H9 (cell line): ENCODE data around the gene NEAT1. TPM values are rescaled to one million over a fixed set of nuclear protein-coding genes. Genes with fewer than 3 reads are reported as not detected.

Experiments
- DNase-seq: peaks from one replicate; pipeline ENCODE4 v3.0.0-alpha.2; 2017
- H2AFZ ChIP-seq: one replicate; pipeline ENCODE4 v1.6.1; 2013; ENCODE audit warnings: mild to moderate bottlenecking, low read length, control low read depth, moderate library complexity
- H2AK5ac ChIP-seq: 2 replicates; pipeline ENCODE4 v1.6.1; 2013; ENCODE audit warnings: low read length, control low read depth, mixed read lengths; ENCODE audit not compliant: insufficient read length
- H2BK120ac ChIP-seq: one replicate; pipeline ENCODE4 v1.6.1; 2013; ENCODE audit warnings: low read depth, mild to moderate bottlenecking, low read length, control low read depth, inconsistent platforms; ENCODE audit not compliant: poor library complexity, severe bottlenecking
- H2BK12ac ChIP-seq: 2 replicates; pipeline ENCODE4 v1.6.1; 2013; ENCODE audit warnings: low read length, control low read depth, mixed read lengths, low read depth; ENCODE audit not compliant: insufficient read length
- H2BK15ac ChIP-seq: 2 replicates; pipeline ENCODE4 v1.6.1; 2013; ENCODE audit warnings: low read depth, low read length, control low read depth
- H2BK20ac ChIP-seq: one replicate; pipeline ENCODE4 v1.6.1; 2013; ENCODE audit warnings: low read depth, mild to moderate bottlenecking, low read length, control low read depth, inconsistent platforms; ENCODE audit not compliant: poor library complexity, severe bottlenecking
- H2BK5ac ChIP-seq: 2 replicates; pipeline ENCODE4 v1.6.1; 2013; ENCODE audit warnings: low read length, control low read depth, mixed read lengths; ENCODE audit not compliant: insufficient read length
- H3K14ac ChIP-seq: 2 replicates; pipeline ENCODE4 v1.6.1; 2013; ENCODE audit warnings: low read length, control low read depth; ENCODE audit not compliant: insufficient read depth
- H3K18ac ChIP-seq: 2 replicates; pipeline ENCODE4 v1.6.1; 2013; ENCODE audit warnings: low read depth, mild to moderate bottlenecking, mixed read lengths, low read length, control low read depth; ENCODE audit not compliant: insufficient read length
- H3K23ac ChIP-seq: 2 replicates; pipeline ENCODE4 v1.6.1; 2013; ENCODE audit warnings: low read length, control low read depth, mixed read lengths, low read depth; ENCODE audit not compliant: insufficient read length
- H3K23me2 ChIP-seq: 2 replicates; pipeline ENCODE4 v1.6.1; 2013; ENCODE audit warnings: low read depth, mild to moderate bottlenecking, mixed read lengths, low read length, control low read depth; ENCODE audit not compliant: insufficient read length, poor library complexity, severe bottlenecking
- H3K27ac ChIP-seq: 2 replicates; pipeline ENCODE4 v1.5.1; 2013; ENCODE audit warnings: low read length, control low read depth, mixed read lengths, low read depth; ENCODE audit not compliant: insufficient read length
- H3K27me3 ChIP-seq: 2 replicates; pipeline ENCODE4 v1.6.1; 2013; ENCODE audit warnings: low read length, control low read depth, inconsistent platforms; ENCODE audit not compliant: insufficient read depth
- H3K4ac ChIP-seq: 2 replicates; pipeline ENCODE4 v1.6.1; 2013; ENCODE audit warnings: low read depth, mild to moderate bottlenecking, control low read depth, inconsistent platforms, low read length, moderate library complexity
- H3K4me1 ChIP-seq: 2 replicates; pipeline ENCODE4 v1.6.1; 2013; ENCODE audit warnings: low read length, control low read depth, inconsistent platforms; ENCODE audit not compliant: insufficient read depth
- H3K4me2 ChIP-seq: 2 replicates; pipeline ENCODE4 v1.6.1; 2013; ENCODE audit warnings: low read length, control low read depth, mixed read lengths; ENCODE audit not compliant: insufficient read length, insufficient read depth
- H3K56ac ChIP-seq: 2 replicates; pipeline ENCODE4 v1.6.1; 2013; ENCODE audit warnings: low read depth, mild to moderate bottlenecking, mixed read lengths, low read length, control low read depth; ENCODE audit not compliant: insufficient read length
- H3K79me1 ChIP-seq: 2 replicates; pipeline ENCODE4 v1.6.1; 2013; ENCODE audit warnings: low read depth, mild to moderate bottlenecking, moderate library complexity, low read length, control low read depth, inconsistent platforms; ENCODE audit not compliant: insufficient read depth, poor library complexity, severe bottlenecking
- H3K79me2 ChIP-seq: 2 replicates; pipeline ENCODE4 v1.6.1; 2013; ENCODE audit warnings: low read length, control low read depth, inconsistent platforms; ENCODE audit not compliant: insufficient read depth
- H3K9ac ChIP-seq: 2 replicates; pipeline ENCODE4 v1.6.1; 2013; ENCODE audit warnings: low read length, control low read depth, mixed read lengths; ENCODE audit not compliant: insufficient read length; ENCODE audit errors: extremely low read depth
- H3K9me3 ChIP-seq: one replicate; pipeline ENCODE4 v1.6.1; 2013; ENCODE audit warnings: low read depth, low read length, inconsistent platforms; ENCODE audit not compliant: control insufficient read depth
- H3T11ph ChIP-seq: one replicate; pipeline ENCODE4 v1.6.1; 2013; ENCODE audit warnings: mild to moderate bottlenecking, low read length, control low read depth, inconsistent platforms
- H4K20me1 ChIP-seq: one replicate; pipeline ENCODE4 v1.6.1; 2013; ENCODE audit not compliant: control insufficient read depth, insufficient read length, insufficient read depth
- H4K5ac ChIP-seq: 2 replicates; pipeline ENCODE4 v1.6.1; 2013; ENCODE audit warnings: low read depth, mild to moderate bottlenecking, mixed read lengths, low read length, control low read depth; ENCODE audit not compliant: insufficient read length
- H4K8ac ChIP-seq: replicated peaks from 2 replicates; pipeline ENCODE4 v1.6.1; 2013; ENCODE audit warnings: low read length, control low read depth, mixed read lengths, low read depth; ENCODE audit not compliant: insufficient read length
- H4K91ac ChIP-seq: 2 replicates; pipeline ENCODE4 v1.6.1; 2013; ENCODE audit warnings: low read depth, mild to moderate bottlenecking, moderate library complexity, mixed read lengths, low read length, control low read depth; ENCODE audit not compliant: insufficient read length
- H3K27ac Mint-ChIP-seq, 3 experiments: 2 replicates in 2 of 3; 3 replicates in 1 of 3; pipeline ENCODE4 v1.8.0; 2020 to 2021; ENCODE audit warnings: mixed read lengths in 3 of 3, mild to moderate bottlenecking in 1 of 3, moderate library complexity in 1 of 3
- H3K27me3 Mint-ChIP-seq: 2 replicates; pipeline ENCODE4 v1.8.0; 2021; ENCODE audit warnings: low read depth, mild to moderate bottlenecking, moderate library complexity, mixed read lengths
- H3K36me3 Mint-ChIP-seq, 3 experiments: 2 replicates in 2 of 3; 3 replicates in 1 of 3; pipeline ENCODE4 v1.8.0; 2020 to 2021; ENCODE audit warnings: low read depth in 3 of 3, mixed read lengths in 3 of 3; ENCODE audit not compliant: insufficient read depth in 1 of 3
- H3K4me1 Mint-ChIP-seq, 2 experiments: 2 replicates each; pipeline ENCODE4 v1.8.0; 2020; ENCODE audit warnings: mixed read lengths in 2 of 2
- H3K4me3 Mint-ChIP-seq, 2 experiments: 2 replicates in 1 of 2; 3 replicates in 1 of 2; pipeline ENCODE4 v1.8.0; 2020 to 2021; ENCODE audit warnings: mild to moderate bottlenecking in 2 of 2, mixed read lengths in 2 of 2, moderate library complexity in 1 of 2
- H3K9me3 Mint-ChIP-seq, 2 experiments: 2 replicates in 1 of 2; 3 replicates in 1 of 2; pipeline ENCODE4 v1.8.0; 2020; ENCODE audit warnings: mild to moderate bottlenecking in 2 of 2, mixed read lengths in 2 of 2, moderate library complexity in 1 of 2
- WGBS: extraction: QIAGEN DNeasy Blood & Tissue Kit; methylation state at CpG from one replicate; pipeline ENCODE4 v1.1.7; 2013; ENCODE audit warnings: missing lambda C conversion rate, low lambda C conversion rate, mixed read lengths; ENCODE audit not compliant: insufficient read length; ENCODE audit errors: extremely low coverage; 5-methylcytosine and 5-hydroxymethylcytosine counted together
- total RNA-seq: library from RNA; stranded (reverse); gene quantifications from 2 replicates; pipeline ENCODE4 v1.2.1, GENCODE V29; 2021
- TF ChIP-seq, protein P1 (sequence below): fragments of 200-600 bp; sonication (generic); conservative IDR thresholded peaks from 3 replicates; pipeline ENCODE4 v1.8.0; 2021; ENCODE audit warnings: antibody characterized with exemption, mild to moderate bottlenecking

The NEAT1 gene
- total RNA-seq, 1 experiment from 2014 or later: 12.7 TPM

DNA sequence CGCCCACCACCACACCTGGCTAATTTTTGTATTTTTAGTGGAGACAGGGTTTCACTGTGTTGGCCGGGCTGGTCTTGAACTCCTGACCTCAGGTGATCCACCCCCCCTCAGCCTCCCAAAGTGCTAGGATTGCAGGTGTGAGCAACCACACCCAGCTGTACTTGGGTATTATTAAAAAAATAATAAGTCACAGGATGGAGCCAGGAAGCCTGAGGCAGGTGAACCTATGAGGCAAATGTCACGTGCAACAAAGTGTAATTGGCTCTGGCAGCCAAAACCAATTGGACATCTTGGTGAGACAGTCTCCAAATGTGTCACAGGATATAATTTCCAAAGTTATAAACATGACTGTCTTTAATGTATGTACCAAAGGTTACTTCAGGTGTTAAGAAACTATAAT, 52.3 kb downstream of the NEAT1 start:
- H3K27ac Mint-ChIP-seq: no peak overlapping the region
- no peak overlapping the region for H3K4me3 Mint-ChIP-seq
- Histone ChIP-seq H2BK15ac (no peak overlapping the region), H3K9me3 (no peaks in the 10 kb centered on the region), H3K79me2 (no peaks in the 10 kb centered on the region), H3K23me2 (peaks cover 10% of the 10 kb centered on the region), H4K5ac (no peak overlapping the region), H3K4ac (no peak overlapping the region), H4K20me1 (no peaks in the 10 kb centered on the region), H2AFZ (no peak overlapping the region), H3K14ac (no peak overlapping the region), H3K79me1 (no peaks in the 10 kb centered on the region), H2BK20ac (no peak overlapping the region), H4K8ac (no peak overlapping the region), H3K18ac (no peak overlapping the region), H4K91ac (no peak overlapping the region), H2BK120ac (no peak overlapping the region), H2BK5ac (no peak overlapping the region), H3T11ph (no peak overlapping the region), H3K9ac (no peak overlapping the region), H3K4me1 (peaks cover 6% of the 10 kb centered on the region), H3K27me3 (no peaks in the 10 kb centered on the region), H3K27ac (no peak overlapping the region), H3K4me2 (no peak overlapping the region), H2BK12ac (no peak overlapping the region), H3K23ac (no peak overlapping the region), H3K56ac (no peak overlapping the region), H2AK5ac (no peak overlapping the region)
- no CpG with 5 or more reads among the region's 3 CpGs for WGBS
- TF ChIP-seq, protein P1, sequence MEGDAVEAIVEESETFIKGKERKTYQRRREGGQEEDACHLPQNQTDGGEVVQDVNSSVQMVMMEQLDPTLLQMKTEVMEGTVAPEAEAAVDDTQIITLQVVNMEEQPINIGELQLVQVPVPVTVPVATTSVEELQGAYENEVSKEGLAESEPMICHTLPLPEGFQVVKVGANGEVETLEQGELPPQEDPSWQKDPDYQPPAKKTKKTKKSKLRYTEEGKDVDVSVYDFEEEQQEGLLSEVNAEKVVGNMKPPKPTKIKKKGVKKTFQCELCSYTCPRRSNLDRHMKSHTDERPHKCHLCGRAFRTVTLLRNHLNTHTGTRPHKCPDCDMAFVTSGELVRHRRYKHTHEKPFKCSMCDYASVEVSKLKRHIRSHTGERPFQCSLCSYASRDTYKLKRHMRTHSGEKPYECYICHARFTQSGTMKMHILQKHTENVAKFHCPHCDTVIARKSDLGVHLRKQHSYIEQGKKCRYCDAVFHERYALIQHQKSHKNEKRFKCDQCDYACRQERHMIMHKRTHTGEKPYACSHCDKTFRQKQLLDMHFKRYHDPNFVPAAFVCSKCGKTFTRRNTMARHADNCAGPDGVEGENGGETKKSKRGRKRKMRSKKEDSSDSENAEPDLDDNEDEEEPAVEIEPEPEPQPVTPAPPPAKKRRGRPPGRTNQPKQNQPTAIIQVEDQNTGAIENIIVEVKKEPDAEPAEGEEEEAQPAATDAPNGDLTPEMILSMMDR: no peak
- peaks cover 5% of the 10 kb centered on the region for H3K27me3 Mint-ChIP-seq
- H3K36me3 Mint-ChIP-seq: no peaks in the 10 kb centered on the region
- no peak for DNase-seq
- H3K4me1 Mint-ChIP-seq: peaks cover 22 to 29% of the 10 kb centered on the region in 2 experiments
- no peaks in the 10 kb centered on the region; a peak in 2 of 5 replicates for H3K9me3 Mint-ChIP-seq
